Neural progenitor cell (in vitro differentiated cells): ENCODE data around the gene OAS1. TPM values are rescaled to one million over a fixed set of nuclear protein-coding genes. Genes with fewer than 3 reads are reported as not detected.

Source experiments
- DNase-seq: peaks from one replicate; pipeline ENCODE4 v3.0.0-alpha.2; 2016; ENCODE audit warnings: low spot score
- H2AFZ ChIP-seq: fragments of 200-600 bp; sonication (generic); replicated peaks from 2 replicates; pipeline ENCODE4 v1.6.1; 2016; ENCODE audit warnings: antibody characterized with exemption
- H3F3A ChIP-seq: fragments of 200-600 bp; sonication (generic); 2 replicates; pipeline ENCODE4 v1.6.1; 2016; ENCODE audit warnings: antibody characterized with exemption, low read depth
- H3K27ac ChIP-seq: fragments of 200-600 bp; sonication (generic); 2 replicates; pipeline ENCODE4 v1.5.1; 2016; ENCODE audit warnings: mild to moderate bottlenecking
- H3K27me3 ChIP-seq: fragments of 200-600 bp; sonication (generic); 2 replicates; pipeline ENCODE4 v1.6.1; 2016; ENCODE audit warnings: mild to moderate bottlenecking, moderate library complexity
- H3K36me3 ChIP-seq: fragments of 200-600 bp; sonication (generic); 2 replicates; pipeline ENCODE4 v1.5.1; 2016
- H3K4me1 ChIP-seq: fragments of 200-600 bp; sonication (generic); 2 replicates; pipeline ENCODE4 v1.6.1; 2016; ENCODE audit warnings: mixed run types
- H3K4me2 ChIP-seq: fragments of 200-600 bp; sonication (generic); 2 replicates; pipeline ENCODE4 v1.6.1; 2016
- H3K4me3 ChIP-seq: fragments of 200-600 bp; sonication (generic); 2 replicates; pipeline ENCODE4 v1.5.1; 2016
- H3K79me2 ChIP-seq: fragments of 200-600 bp; sonication (generic); 2 replicates; pipeline ENCODE4 v1.6.1; 2016; ENCODE audit warnings: low read depth
- H3K9ac ChIP-seq: fragments of 200-600 bp; sonication (generic); 2 replicates; pipeline ENCODE4 v1.6.1; 2016
- H3K9me3 ChIP-seq: fragments of 200-600 bp; sonication (generic); 2 replicates; pipeline ENCODE4 v1.5.1; 2016; ENCODE audit warnings: low read depth
- H4K20me1 ChIP-seq: fragments of 200-600 bp; sonication (generic); 2 replicates; pipeline ENCODE4 v1.6.1; 2016; ENCODE audit warnings: low read depth
- H3K27ac Mint-ChIP-seq: 3 replicates; pipeline ENCODE4 v1.8.0; 2021; ENCODE audit warnings: mixed read lengths
- H3K27me3 Mint-ChIP-seq: 2 replicates; pipeline ENCODE4 v1.8.0; 2022; ENCODE audit warnings: low read depth, mild to moderate bottlenecking, inconsistent platforms, moderate library complexity, mixed read lengths; ENCODE audit not compliant: insufficient read depth
- H3K36me3 Mint-ChIP-seq: 3 replicates; pipeline ENCODE4 v1.8.0; 2021; ENCODE audit warnings: mixed read lengths
- H3K4me1 Mint-ChIP-seq: 3 replicates; pipeline ENCODE4 v1.8.0; 2021; ENCODE audit warnings: mixed read lengths
- H3K4me3 Mint-ChIP-seq: 3 replicates; pipeline ENCODE4 v1.8.0; 2021; ENCODE audit warnings: mild to moderate bottlenecking, moderate library complexity, mixed read lengths
- H3K9me3 Mint-ChIP-seq: 3 replicates; pipeline ENCODE4 v1.8.0; 2020; ENCODE audit warnings: mixed read lengths
- EZH2 ChIP-seq: fragments of 200-600 bp; sonication (generic); IDR thresholded peaks from 2 replicates; pipeline ENCODE4 v1.6.1; 2017; ENCODE audit warnings: antibody characterized with exemption, mild to moderate bottlenecking, moderate library complexity
- EZH2phosphoT487 ChIP-seq: fragments of 200-600 bp; sonication (generic); IDR thresholded peaks from 2 replicates; pipeline ENCODE4 v1.6.1; 2017; ENCODE audit warnings: antibody characterized with exemption
- total RNA-seq: library from RNA; depleted of rRNA; stranded (reverse); fragments of >200 nt; gene quantifications from 2 replicates; pipeline ENCODE4 v1.2.3, GENCODE V29; 2015; ENCODE audit warnings: low replicate concordance
- TF ChIP-seq, protein P1 (sequence below): fragments of 200-600 bp; sonication (generic); IDR thresholded peaks from 2 replicates; pipeline ENCODE4 v1.5.1; 2017; ENCODE audit warnings: antibody characterized with exemption, mild to moderate bottlenecking

The OAS1 gene
- total RNA-seq, 1 donor from 2014 or later, result not detected

GRCh38 chr12:112891093-112892024, 15.4 kb upstream of the OAS1 start:
- no peaks in the 10 kb centered on the region for H3K9me3 ChIP-seq
- Mint-ChIP-seq H3K27ac (no peak overlapping the region), H3K36me3 (no peaks in the 10 kb centered on the region), H3K27me3 (no peaks in the 10 kb centered on the region), H3K4me1 (peaks cover 2% of the 10 kb centered on the region), H3K9me3 (peaks cover under 1% of the 10 kb centered on the region), H3K4me3 (no peak overlapping the region)
- no peak overlapping the region for H3K4me3 ChIP-seq
- DNase-seq, result no peak
- no peak overlapping the region for H3K4me2 ChIP-seq
- H3K27me3 ChIP-seq, result no peaks in the 10 kb centered on the region
- no peaks in the 10 kb centered on the region for H3K36me3 ChIP-seq
- no peaks in the 10 kb centered on the region for H4K20me1 ChIP-seq
- no peak overlapping the region for H2AFZ ChIP-seq
- H3K79me2 ChIP-seq, result no peaks in the 10 kb centered on the region
- no peak overlapping the region for H3K9ac ChIP-seq
- H3F3A ChIP-seq, result no peaks in the 10 kb centered on the region
- TF ChIP-seq EZH2, result no peak
- no peak for TF ChIP-seq EZH2phosphoT487
- TF ChIP-seq, protein P1, sequence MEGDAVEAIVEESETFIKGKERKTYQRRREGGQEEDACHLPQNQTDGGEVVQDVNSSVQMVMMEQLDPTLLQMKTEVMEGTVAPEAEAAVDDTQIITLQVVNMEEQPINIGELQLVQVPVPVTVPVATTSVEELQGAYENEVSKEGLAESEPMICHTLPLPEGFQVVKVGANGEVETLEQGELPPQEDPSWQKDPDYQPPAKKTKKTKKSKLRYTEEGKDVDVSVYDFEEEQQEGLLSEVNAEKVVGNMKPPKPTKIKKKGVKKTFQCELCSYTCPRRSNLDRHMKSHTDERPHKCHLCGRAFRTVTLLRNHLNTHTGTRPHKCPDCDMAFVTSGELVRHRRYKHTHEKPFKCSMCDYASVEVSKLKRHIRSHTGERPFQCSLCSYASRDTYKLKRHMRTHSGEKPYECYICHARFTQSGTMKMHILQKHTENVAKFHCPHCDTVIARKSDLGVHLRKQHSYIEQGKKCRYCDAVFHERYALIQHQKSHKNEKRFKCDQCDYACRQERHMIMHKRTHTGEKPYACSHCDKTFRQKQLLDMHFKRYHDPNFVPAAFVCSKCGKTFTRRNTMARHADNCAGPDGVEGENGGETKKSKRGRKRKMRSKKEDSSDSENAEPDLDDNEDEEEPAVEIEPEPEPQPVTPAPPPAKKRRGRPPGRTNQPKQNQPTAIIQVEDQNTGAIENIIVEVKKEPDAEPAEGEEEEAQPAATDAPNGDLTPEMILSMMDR, result no peak
- H3K4me1 ChIP-seq, result no peaks in the 10 kb centered on the region
- H3K27ac ChIP-seq, result no peak overlapping the region

- H4K20me1 ChIP-seq, result no peaks in the 10 kb centered on the region
- H3K4me1 Mint-ChIP-seq, result peaks cover 2% of the 10 kb centered on the region
- no peaks in the 10 kb centered on the region for H3K27me3 ChIP-seq
- H3K27me3 Mint-ChIP-seq, result peaks cover 5% of the 10 kb centered on the region
- TF ChIP-seq, protein P1, result no peak
- TF ChIP-seq EZH2, result no peak
- TF ChIP-seq EZH2phosphoT487, result no peak
- no peaks in the 10 kb centered on the region for H3K36me3 Mint-ChIP-seq
- H3K36me3 ChIP-seq, result no peaks in the 10 kb centered on the region
- no peak overlapping the region for H3K4me3 ChIP-seq
- H2AFZ ChIP-seq, result no peak overlapping the region
- H3K79me2 ChIP-seq, result no peaks in the 10 kb centered on the region
- no peaks in the 10 kb centered on the region for H3K4me1 ChIP-seq
- no peak overlapping the region for H3K4me3 Mint-ChIP-seq
- no peak overlapping the region for H3K27ac ChIP-seq
- H3K4me2 ChIP-seq, result no peak overlapping the region
- H3K27ac Mint-ChIP-seq, result no peak overlapping the region
- H3K9me3 Mint-ChIP-seq, result no peaks in the 10 kb centered on the region
- no peaks in the 10 kb centered on the region for H3F3A ChIP-seq
- H3K9ac ChIP-seq, result no peak overlapping the region
- no peak for DNase-seq
- no peaks in the 10 kb centered on the region for H3K9me3 ChIP-seq
Observed at GRCh38 chr12:112892856-112893255, 13.9 kb upstream of the OAS1 start.

DNA sequence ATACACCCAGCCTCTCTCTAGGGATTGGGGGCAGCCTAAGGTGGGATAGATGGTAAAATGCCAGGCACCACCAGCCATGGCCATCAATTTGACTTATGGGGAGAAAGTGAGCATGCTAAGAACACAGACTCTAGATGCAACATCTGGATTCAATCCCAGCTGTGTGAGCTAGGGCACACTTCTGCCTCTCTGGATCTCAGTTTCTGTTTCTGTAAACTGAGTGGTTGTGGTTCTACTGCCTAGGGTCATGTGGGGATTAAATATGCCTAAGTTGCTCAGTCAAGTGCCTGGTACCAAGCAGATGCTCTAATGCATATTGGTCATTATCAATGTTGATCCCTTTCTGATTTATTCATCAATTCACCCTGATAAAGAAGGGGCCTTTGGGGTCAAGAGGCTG, 12.6 kb upstream of the OAS1 start:
- Mint-ChIP-seq H3K27me3 (peaks cover 12% of the 10 kb centered on the region), H3K27ac (no peak overlapping the region), H3K4me3 (no peak overlapping the region), H3K4me1 (peaks cover 2% of the 10 kb centered on the region), H3K36me3 (no peaks in the 10 kb centered on the region), H3K9me3 (peaks cover 2% of the 10 kb centered on the region)
- Histone ChIP-seq H2AFZ (no peak overlapping the region), H3K79me2 (no peaks in the 10 kb centered on the region), H3K27ac (no peak overlapping the region), H3K4me2 (no peak overlapping the region), H3K9ac (no peak overlapping the region), H3K9me3 (no peaks in the 10 kb centered on the region), H3K4me3 (no peak overlapping the region), H3K27me3 (no peaks in the 10 kb centered on the region), H4K20me1 (no peaks in the 10 kb centered on the region), H3F3A (no peaks in the 10 kb centered on the region), H3K4me1 (no peaks in the 10 kb centered on the region), H3K36me3 (no peaks in the 10 kb centered on the region)
- DNase-seq, result no peak
- TF ChIP-seq, protein P1, result no peak
- TF ChIP-seq EZH2phosphoT487, result no peak
- no peak for TF ChIP-seq EZH2
